Right cardiac atrium (tissue), 5 donors: ENCODE data around the gene SCARB2. TPM values are rescaled to one million over a fixed set of nuclear protein-coding genes. Genes with fewer than 3 reads are reported as not detected.

ENCODE experiments used
- polyA plus RNA-seq: library from polyadenylated mRNA; stranded (reverse); fragments of 200-250 nt; gene quantifications from one replicate; pipeline ENCODE4 v1.2.3, GENCODE V29; 2013
- total RNA-seq, 4 donors: library from RNA; stranded (reverse); fragmentation: NEBNext Ultra II Directional; extraction: Animal tissue kit (Norgen Biotek cat#: 25700); gene quantifications; one replicate each; pipeline ENCODE4 v1.2.1, GENCODE V29; 2021
- donor health status: healthy with polysubstance abuse.
- donor health status: DM: no; HTN: yes; CAD: no.
- donor health status: DM: no; HTN: no; CAD: no.
- donor health status: DM: no; HTN: yes; CAD: no; lungs with severe emphysema.
- donor health status: DM: yes; HTN: yes; CAD: no.

Gene SCARB2
- total and polyA plus RNA-seq, 5 donors = 78.2 to 139 (median 103) TPM

Other genes with a start within 250 kb of the SCARB2 start
- 10 to 100 TPM; 24.0 to 29.6 (median 25.7) TPM for gene SDAD1, start 222.9 kb downstream of the SCARB2 start, total RNA-seq
- gene SDAD1, start 222.9 kb downstream of the SCARB2 start, polyA plus RNA-seq = 11.7 TPM
- gene CXCL9, start 206.3 kb downstream of the SCARB2 start, total RNA-seq = under 1 TPM; 0.17 to 0.80 (median 0.27) TPM
- 0.16 TPM for gene CXCL9, start 206.3 kb downstream of the SCARB2 start, polyA plus RNA-seq
- under 1 TPM in 2 of 4 donors, not detected in 2; 0.32 to 0.46 TPM for gene CXCL10, start 190.3 kb downstream of the SCARB2 start, total RNA-seq
- gene CXCL10, start 190.3 kb downstream of the SCARB2 start, polyA plus RNA-seq = 0.18 TPM
- under 1 TPM in 1 of 4 donors, not detected in 3; 0.20 TPM for gene CXCL11, start 177.8 kb downstream of the SCARB2 start, total RNA-seq
- 0.07 TPM for gene CXCL11, start 177.8 kb downstream of the SCARB2 start, polyA plus RNA-seq
- gene ART3, start 139.1 kb downstream of the SCARB2 start, total RNA-seq = 100 to 1,000 TPM in 2 of 4 donors, 10 to 100 TPM in 2; 72.7 to 311 (median 112) TPM
- gene ART3, start 139.1 kb downstream of the SCARB2 start, polyA plus RNA-seq = 149 TPM
- 10 to 100 TPM; 22.9 to 24.9 (median 23.5) TPM for gene NUP54, start 65.4 kb downstream of the SCARB2 start, total RNA-seq
- 11.7 TPM for gene NUP54, start 65.4 kb downstream of the SCARB2 start, polyA plus RNA-seq
- gene FAM47E, start 37.9 kb upstream of the SCARB2 start, total RNA-seq = 1 to 10 TPM; 2.6 to 3.3 (median 2.9) TPM
- gene FAM47E, start 37.9 kb upstream of the SCARB2 start, polyA plus RNA-seq = 4.5 TPM
- gene STBD1, start 92.9 kb upstream of the SCARB2 start, total RNA-seq = 10 to 100 TPM; 28.5 to 42.6 (median 31.3) TPM
- 33.8 TPM for gene STBD1, start 92.9 kb upstream of the SCARB2 start, polyA plus RNA-seq
- 1 to 10 TPM in 3 of 4 donors, under 1 TPM in 1; 0.92 to 2.0 (median 1.6) TPM for gene CCDC158, start 207.3 kb upstream of the SCARB2 start, total RNA-seq
- gene CCDC158, start 207.3 kb upstream of the SCARB2 start, polyA plus RNA-seq = 0.07 TPM
- 10 to 100 TPM; 10.8 to 11.8 (median 11.1) TPM for gene SHROOM3, start 221.4 kb upstream of the SCARB2 start, total RNA-seq
- gene SHROOM3, start 221.4 kb upstream of the SCARB2 start, polyA plus RNA-seq = 4.6 TPM